ENCODE results near the gene ITGB6. TPM values are rescaled to one million over a fixed set of nuclear protein-coding genes. Genes with fewer than 3 reads are reported as not detected.
"Not testable (repeated sequence)": the region's sequence is repeated elsewhere in the genome, so short reads cannot be mapped to it uniquely, and the experiment has no call there.

Gene ITGB6
- total RNA-seq, 1 experiment from 2014 or later: 15.2 TPM

DNA sequence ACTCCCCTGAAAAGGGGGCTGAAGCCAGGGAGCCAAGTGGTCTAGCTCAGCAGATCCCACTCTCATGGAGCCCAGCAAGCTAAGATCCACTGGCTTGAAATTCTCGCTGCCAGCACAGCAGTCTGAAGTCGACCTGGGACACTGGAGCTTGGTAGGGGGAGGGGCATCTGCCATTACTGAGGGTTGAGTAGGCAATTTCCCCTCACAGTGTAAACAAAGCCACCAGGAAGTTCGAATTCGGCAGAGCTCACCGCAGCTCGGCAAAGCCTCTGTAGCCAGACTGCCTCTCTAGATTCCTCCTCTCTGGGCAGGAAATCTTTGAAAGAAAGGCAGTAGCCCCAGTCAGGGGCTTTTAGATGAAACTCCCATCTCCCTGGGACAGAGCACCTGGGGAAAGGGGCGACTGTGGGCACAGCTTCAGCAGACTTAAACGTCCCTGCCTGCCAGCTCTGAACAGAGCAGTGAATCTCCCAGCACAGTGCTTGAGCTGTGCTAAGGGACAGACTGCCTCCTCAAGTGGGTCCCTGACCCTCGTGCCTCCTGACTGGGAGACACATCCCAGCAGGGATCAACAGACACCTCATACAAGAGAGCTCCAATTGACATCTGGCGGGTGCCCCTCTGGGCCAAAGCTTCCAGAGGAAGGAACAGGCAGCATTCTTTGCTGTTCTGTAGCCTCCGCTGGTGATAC, 18.8 kb downstream of the ITGB6 start:
- not testable (repeated sequence) for DNase-seq (ENCODE audit: low read depth)

GRCh38 chr2:160180690-160181089, 19.4 kb downstream of the ITGB6 start:
- DNase-seq (ENCODE audit: low read depth): not testable (repeated sequence)

DNA sequence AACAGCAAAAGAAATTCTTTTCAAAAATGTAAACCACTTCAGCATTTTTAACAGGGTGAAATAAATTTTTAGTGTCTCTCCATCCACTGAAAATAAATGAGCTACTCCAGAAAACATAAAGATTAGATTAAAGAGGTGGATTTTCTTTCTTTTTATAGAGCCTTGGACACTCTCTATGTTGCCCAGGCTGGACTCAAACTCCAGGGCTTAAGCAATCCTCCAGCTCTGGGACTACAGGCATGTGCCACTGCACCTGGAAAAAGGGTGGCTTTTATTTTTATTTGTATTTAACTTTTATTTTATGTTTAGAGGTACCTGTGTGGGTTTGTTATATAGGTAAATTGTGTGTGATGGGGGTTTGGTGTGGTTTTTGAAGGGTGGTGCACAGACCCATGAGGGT, 19.9 kb downstream of the ITGB6 start:
- no peak for DNase-seq (ENCODE audit: low read depth)

GRCh38 chr2:160175169-160176134, 24.6 kb downstream of the ITGB6 start:
- no peak for DNase-seq (ENCODE audit: low read depth)

DNA sequence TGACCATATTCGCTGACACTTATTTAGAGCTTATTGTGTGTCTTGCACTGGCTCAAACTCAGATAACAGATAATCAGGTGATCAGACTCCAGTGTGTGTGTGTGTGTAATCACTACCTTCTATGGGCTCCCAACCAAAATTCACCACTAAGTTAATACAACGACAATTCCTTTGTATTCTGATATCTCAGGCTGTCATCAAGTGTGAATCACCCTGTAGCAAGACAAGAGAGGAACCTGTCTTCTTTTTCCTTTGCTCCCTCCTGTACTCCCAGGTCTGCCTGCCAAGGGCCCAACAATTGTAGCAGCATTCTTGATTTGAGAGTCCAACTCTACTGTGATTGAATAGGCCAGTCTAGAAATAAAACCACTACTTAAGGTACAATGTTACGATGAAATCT, 25.8 kb downstream of the ITGB6 start:
- DNase-seq (ENCODE audit: low read depth): no peak

- no peak for DNase-seq (ENCODE audit: low read depth)
Observed at GRCh38 chr2:160169988-160170387, 30.1 kb downstream of the ITGB6 start.

DNA sequence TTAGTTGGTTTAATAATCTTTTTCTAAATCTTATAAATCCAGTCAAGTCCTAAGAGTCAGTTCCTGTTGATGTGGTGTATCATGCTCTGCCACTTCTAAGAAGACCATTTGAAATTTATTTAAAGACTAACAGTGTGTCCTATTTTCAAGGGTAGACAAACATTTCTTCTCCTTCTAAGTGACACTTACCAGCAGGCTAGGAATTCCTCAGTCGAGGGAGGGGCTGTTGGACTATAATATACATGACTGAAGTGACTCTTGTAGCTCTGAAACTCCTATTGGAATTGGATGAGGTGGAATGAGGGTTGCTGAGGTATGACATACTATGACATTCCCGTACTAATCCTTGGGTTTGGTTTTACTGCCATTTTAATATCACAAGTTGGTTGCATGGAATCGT, 30.6 kb downstream of the ITGB6 start:
- DNase-seq (ENCODE audit: low read depth): no peak

DNA sequence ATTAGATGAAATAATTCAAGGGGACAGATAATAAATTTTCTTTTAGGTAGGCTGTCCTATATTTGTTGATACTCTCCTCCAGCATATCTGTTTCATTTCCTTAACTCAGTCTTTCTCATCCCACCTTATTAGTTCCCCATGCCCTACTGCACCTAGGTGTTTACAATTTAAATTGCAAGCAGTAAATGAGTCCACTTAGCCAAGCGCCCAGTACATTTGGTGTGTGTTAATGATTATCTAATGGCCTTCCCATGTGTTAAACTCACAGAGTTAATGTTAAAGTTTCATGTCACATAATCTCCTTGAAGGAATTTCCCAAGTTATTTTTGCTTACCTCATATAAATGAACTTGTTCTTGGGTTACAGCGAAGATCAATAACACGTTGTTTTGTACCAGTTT, 31.2 kb downstream of the ITGB6 start:
- no peak for DNase-seq (ENCODE audit: low read depth)

- no peak for DNase-seq (ENCODE audit: low read depth)
Observed at GRCh38 chr2:160167089-160167740, 32.9 kb downstream of the ITGB6 start.

GRCh38 chr2:160165996-160166395, 34.1 kb downstream of the ITGB6 start:
- DNase-seq (ENCODE audit: low read depth): no peak

GRCh38 chr2:160165081-160165480, 35.0 kb downstream of the ITGB6 start:
- no peak for DNase-seq (ENCODE audit: low read depth)

DNA sequence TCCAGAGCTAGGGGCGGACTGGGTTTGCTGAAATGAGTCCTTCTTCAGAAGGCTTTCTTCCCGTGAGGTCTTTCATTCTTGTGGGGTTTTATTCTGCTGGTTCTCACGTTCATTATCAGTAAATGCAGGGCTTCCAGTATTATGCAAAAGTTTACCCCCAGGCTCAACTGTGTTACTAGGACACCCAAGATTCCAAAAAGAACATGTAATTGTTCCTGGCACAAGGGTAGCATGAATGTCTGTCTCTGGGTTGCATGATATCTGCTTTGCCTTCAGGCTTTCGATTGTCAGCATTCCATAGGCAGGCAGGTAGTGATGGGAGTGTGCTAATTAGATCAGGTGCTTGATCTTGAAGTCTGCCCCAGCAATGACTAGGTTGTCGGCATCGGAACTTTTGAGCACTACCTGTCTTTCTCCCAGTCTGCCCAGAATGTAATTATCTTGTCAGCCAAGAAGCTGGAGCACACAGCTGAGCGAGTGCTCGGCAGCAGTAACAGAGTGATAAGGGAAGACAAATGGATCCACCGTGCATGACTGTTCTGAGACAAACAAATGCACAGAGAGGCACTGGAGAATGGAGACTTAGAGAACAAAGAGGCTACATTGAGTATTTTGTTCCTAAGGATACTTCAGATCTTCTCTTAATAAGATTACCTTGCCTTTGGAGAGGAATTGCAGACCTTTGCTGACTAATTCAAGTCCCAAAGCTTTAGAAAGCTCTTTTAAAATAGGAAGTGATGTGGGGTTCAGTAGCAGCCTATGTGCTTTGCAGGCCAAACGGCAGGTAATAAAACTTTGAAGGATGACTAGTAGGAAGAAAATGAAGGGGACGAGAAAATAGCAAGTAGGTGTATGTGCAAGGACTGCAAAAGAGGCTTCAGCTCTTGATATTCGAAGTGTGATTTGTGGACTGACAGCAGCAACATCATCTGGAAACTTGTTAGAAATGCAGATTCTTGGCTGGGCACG, 41.9 kb downstream of the ITGB6 start:
- no peak for DNase-seq (ENCODE audit: low read depth)

- DNase-seq (ENCODE audit: low read depth): peak; percentile 78
Observed at GRCh38 chr2:160156665-160157064, 43.4 kb downstream of the ITGB6 start.

DNA sequence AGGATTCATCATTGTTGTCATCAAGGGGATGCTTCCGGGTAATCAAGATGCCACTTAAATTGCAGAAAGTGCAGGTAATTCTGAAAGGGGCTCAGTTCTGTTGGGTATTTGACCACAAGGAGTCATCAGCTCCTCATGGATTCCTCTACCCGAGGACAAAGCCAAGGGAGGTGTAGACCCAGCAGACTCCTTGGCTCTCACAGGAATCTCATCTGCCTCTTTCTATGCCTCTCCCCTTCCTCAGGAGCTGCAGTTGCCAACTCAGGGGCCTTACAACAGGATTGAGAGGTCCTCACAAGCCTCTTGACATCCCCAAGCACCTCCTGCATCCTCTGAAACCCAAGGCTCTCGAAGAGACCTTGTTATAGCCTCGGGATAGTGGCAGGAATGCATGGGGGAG, 44.0 kb downstream of the ITGB6 start:
- peak; percentile 9 for DNase-seq (ENCODE audit: low read depth)

- DNase-seq (ENCODE audit: low read depth): not testable (repeated sequence)
Observed at GRCh38 chr2:160148419-160148818, 51.7 kb downstream of the ITGB6 start.

- no peak for DNase-seq (ENCODE audit: low read depth)
Observed at GRCh38 chr2:160145471-160145870, 54.6 kb downstream of the ITGB6 start.

- DNase-seq (ENCODE audit: low read depth): no peak
Observed at GRCh38 chr2:160144280-160144990, 55.6 kb downstream of the ITGB6 start.

GRCh38 chr2:160142472-160142871, 57.6 kb downstream of the ITGB6 start:
- DNase-seq (ENCODE audit: low read depth): no peak

DNA sequence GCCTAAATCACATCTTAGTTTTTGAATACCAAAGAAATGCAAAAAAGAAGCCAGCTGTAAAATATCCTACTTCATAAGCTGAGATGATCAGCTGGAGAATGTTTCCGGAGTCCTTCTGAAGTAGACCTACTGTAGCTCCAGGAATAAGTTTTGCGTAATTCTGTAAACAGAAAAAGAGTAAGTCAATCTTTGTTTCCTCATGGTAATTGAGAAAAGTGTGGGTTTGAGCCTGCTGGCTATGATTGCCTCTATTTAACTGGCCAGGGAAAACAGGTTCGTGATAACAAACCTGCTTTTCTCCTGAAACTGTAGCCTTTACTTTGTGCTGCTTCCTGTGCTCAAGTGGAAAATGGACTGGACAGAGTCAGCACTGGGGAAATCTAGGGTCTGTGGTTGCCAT, 58.2 kb downstream of the ITGB6 start:
- DNase-seq (ENCODE audit: low read depth): no peak

DNA sequence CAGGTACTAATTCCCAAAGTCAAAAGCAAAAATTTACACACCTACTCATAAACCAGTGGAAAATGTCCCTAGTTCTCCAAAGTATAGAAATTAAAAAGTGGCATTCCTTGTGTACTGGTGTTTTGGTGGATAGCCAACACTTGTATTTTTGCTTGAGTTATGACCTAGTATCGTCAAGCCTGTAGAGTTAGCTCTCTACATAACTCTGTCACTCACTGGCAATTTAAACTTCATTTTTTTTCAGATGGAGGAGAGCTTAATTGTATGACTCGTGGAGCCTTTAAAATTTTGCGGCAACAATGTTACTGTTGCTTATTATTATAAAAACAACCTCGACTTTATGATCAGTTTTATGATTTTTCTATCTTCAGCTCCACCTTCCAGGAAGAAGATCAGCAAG, 58.7 kb downstream of the ITGB6 start:
- peak; percentile 19 for DNase-seq (ENCODE audit: low read depth)

Data from LHCN-M2 (cell line).